Uterus (tissue), 2 donors: Measurements from ENCODE around the gene P2RX3.

Experiments used
- POLR2A ChIP-seq, 2 donors: fragments of 450-650 bp; IDR thresholded peaks; one replicate each; pipeline ENCODE4 v1.6.1; 2016; ENCODE audit warnings: antibody characterized with exemption in 2 of 2, mild to moderate bottlenecking in 1 of 2, moderate library complexity in 1 of 2
- TF ChIP-seq, protein P1 (sequence below), 4 experiments: fragments of 200-600 bp in 2 of 4; fragments of 450-650 bp in 2 of 4; sonication (generic) in 2 of 4; IDR thresholded peaks; one replicate each; pipeline ENCODE4 v1.5.1; 2016 to 2019; ENCODE audit warnings: antibody characterized with exemption in 4 of 4, mild to moderate bottlenecking in 2 of 4, moderate library complexity in 1 of 4

DNA sequence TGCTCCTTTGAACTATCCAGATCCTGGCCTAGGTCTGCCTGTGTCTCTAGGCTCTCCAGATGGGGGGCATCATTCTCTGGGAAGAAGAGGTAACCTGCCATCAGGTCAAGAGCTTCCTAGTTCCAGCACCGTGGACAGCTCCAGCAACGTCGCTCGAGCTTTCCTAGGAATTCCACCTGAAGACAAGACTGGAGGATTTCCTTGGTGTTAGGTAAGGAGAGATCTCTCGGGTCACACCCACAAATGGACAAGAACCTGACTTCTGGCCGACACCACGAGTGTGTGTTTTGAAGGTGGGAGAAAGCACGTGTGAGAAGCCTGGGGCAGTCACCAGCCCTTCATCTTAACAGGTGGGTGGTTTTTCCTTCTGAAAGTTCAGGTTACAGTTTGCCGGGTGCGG lies 41.6 kb downstream of the P2RX3 start:
- TF ChIP-seq, protein P1, sequence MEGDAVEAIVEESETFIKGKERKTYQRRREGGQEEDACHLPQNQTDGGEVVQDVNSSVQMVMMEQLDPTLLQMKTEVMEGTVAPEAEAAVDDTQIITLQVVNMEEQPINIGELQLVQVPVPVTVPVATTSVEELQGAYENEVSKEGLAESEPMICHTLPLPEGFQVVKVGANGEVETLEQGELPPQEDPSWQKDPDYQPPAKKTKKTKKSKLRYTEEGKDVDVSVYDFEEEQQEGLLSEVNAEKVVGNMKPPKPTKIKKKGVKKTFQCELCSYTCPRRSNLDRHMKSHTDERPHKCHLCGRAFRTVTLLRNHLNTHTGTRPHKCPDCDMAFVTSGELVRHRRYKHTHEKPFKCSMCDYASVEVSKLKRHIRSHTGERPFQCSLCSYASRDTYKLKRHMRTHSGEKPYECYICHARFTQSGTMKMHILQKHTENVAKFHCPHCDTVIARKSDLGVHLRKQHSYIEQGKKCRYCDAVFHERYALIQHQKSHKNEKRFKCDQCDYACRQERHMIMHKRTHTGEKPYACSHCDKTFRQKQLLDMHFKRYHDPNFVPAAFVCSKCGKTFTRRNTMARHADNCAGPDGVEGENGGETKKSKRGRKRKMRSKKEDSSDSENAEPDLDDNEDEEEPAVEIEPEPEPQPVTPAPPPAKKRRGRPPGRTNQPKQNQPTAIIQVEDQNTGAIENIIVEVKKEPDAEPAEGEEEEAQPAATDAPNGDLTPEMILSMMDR (IDR thresholded peaks at IDR 0.05), result no peak
- TF ChIP-seq POLR2A (IDR thresholded peaks at IDR 0.05), result no peak
